ENCODE results near the gene BTBD1.

DNA sequence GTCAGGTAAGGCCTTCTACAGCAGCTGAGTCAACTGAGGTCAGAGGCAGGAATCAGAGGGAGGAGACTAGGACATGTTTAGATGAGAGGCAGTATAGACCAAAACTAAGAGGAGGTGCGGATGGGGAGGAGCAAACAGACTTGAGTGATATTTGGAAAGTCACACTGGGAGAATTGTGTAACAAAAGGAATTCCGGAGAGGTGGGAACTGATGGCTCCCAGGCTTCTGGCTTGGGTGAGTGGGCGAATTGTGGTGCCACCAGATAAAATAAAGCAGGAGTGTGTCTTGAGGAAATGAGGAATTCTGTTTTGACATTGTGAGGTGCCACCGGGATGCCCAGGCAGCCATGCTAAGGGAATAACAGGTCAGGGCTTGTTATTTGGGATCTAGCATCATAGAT lies 37.1 kb upstream of the BTBD1 start:
- TF ChIP-seq, protein P1, sequence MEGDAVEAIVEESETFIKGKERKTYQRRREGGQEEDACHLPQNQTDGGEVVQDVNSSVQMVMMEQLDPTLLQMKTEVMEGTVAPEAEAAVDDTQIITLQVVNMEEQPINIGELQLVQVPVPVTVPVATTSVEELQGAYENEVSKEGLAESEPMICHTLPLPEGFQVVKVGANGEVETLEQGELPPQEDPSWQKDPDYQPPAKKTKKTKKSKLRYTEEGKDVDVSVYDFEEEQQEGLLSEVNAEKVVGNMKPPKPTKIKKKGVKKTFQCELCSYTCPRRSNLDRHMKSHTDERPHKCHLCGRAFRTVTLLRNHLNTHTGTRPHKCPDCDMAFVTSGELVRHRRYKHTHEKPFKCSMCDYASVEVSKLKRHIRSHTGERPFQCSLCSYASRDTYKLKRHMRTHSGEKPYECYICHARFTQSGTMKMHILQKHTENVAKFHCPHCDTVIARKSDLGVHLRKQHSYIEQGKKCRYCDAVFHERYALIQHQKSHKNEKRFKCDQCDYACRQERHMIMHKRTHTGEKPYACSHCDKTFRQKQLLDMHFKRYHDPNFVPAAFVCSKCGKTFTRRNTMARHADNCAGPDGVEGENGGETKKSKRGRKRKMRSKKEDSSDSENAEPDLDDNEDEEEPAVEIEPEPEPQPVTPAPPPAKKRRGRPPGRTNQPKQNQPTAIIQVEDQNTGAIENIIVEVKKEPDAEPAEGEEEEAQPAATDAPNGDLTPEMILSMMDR (IDR thresholded peaks at IDR 0.05) = no peak
- no peak for TF ChIP-seq EP300 (IDR thresholded peaks at IDR 0.05)
- TF ChIP-seq POLR2A (IDR thresholded peaks at IDR 0.05) = no peak
